A549 treated with DMSO at 1 μM for 4 hours (cell line): ENCODE measurements around the gene CST5. TPM values are rescaled to one million over a fixed set of nuclear protein-coding genes. Genes with fewer than 3 reads are reported as not detected.

Source experiments
- total RNA-seq: library from RNA; stranded (reverse); fragments of 200-300 nt; extraction: Qiagen RNA extraction; gene quantifications from 5 replicates; pipeline ENCODE4 v1.2.3, GENCODE V29; 2022; ENCODE audit warnings: low read depth

Gene CST5, protein sequence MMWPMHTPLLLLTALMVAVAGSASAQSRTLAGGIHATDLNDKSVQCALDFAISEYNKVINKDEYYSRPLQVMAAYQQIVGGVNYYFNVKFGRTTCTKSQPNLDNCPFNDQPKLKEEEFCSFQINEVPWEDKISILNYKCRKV
- not detected in 5 replicates for total RNA-seq

DNA sequence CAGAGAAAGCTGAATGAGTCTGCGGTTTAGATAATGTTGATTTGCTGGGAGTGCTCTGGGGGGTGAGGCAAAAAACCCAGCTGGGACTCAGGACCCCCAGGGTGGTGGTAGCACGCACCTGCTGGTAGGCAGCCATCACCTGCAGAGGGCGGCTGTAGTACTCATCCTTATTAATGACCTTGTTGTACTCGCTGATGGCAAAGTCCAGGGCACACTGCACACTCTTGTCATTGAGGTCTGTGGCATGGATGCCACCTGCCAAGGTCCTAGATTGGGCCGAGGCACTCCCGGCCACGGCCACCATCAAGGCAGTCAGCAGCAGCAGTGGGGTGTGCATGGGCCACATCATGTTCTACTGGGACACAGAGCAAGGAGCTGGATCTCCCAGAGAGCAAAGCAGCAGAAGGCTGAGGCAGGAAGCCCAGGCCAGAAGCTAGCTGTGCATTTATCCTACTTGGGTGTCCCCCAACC is at the start of gene CST5:
Gene CST5 (minus strand): TSS at position 421 of the 471 bp plus-strand sequence. CDS start 72 bp downstream, at position 349.

DNA sequence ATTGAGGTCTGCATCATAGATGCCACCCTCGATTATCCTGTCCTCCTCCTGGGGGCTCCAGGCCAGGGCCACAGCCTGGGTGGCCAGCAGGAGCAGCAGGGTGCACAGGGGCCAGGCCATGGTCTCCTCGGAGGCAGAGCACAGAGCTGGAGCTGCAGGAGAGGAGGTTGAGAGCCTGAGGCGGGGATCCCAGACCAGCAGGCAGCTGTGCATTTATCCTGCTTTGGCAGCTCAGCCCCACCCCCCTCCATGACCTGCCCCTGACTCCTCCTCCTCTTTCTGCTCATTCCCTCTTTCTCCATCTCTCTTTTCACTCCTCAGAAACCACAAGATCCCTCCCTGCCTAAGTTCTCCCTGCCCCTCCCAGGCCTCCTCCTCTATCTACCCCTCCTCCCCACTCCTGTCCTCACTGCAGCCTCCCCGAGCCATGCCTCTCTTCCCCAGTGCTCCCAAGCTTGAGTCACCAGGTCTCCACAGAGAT is 53.0 kb downstream of the CST5 start, which contains the start of gene CST2:
Gene CST2 (minus strand): TSS at position 189 of the 481 bp plus-strand sequence. CDS start 69 bp downstream, at position 120.

Other genes starting within 250 kb of the CST5 start
- 234 to 361 TPM (median 335 TPM) in 5 replicates for gene CST3, start 241.8 kb downstream of the CST5 start, total RNA-seq
- not detected in 5 replicates for gene CST4, start 190.7 kb downstream of the CST5 start, total RNA-seq
- 0.35 to 1.9 TPM (median 0.94 TPM) in 5 replicates for gene CST1, start 128.8 kb downstream of the CST5 start, total RNA-seq
- gene CST2, start 53.0 kb downstream of the CST5 start, total RNA-seq, result 0.14 to 0.52 TPM (median 0.28 TPM) in 3 of 5 replicates, not detected in the others
- gene GGTLC1, start 109.0 kb upstream of the CST5 start, total RNA-seq, result not detected in 5 replicates